Measurements from ENCODE around the gene OBSL1. TPM values are rescaled to one million over a fixed set of nuclear protein-coding genes. Genes with fewer than 3 reads are reported as not detected.

Gene OBSL1
- total RNA-seq, 3 donors from 2014 or later (not counting 1 experiment from before 2014, with no cell fraction given): 0.07 to 8.8 (median 0.32) TPM

GRCh38 chr2:219507581-219508443, 63.5 kb downstream of the OBSL1 start:
- ATAC-seq: no peak
- Mint-ChIP-seq H3K4me1 (peaks cover 0 to 18% of the 10 kb centered on the region in 2 donors), H3K9me3 (no peaks in the 10 kb centered on the region), H3K4me3 (no peak overlapping the region), H3K36me3 (peaks cover 7% of the 10 kb centered on the region), H3K27me3 (ENCODE audit: low read depth in 2 of 2) (peaks cover 9 to 30% of the 10 kb centered on the region in 2 donors), H3K27ac (no peak overlapping the region)
- H3K36me3 ChIP-seq (ENCODE audit: control insufficient read depth, insufficient read depth, low read length): peaks cover 33% of the 10 kb centered on the region
- no peak for TF ChIP-seq CTCF (IDR thresholded peaks at IDR 0.05)
- intact Hi-C loops (cut with micrococcal nuclease): no loop called here
- H3K27me3 ChIP-seq (ENCODE audit: control insufficient read depth, insufficient read depth, low read length): peaks cover 28% of the 10 kb centered on the region
- 78% methylated on average over 7 of the region's 8 CpGs for WGBS (ENCODE audit: insufficient coverage)
- H3K27ac ChIP-seq (ENCODE audit: low read length): no peak overlapping the region
- H3K9me3 ChIP-seq (ENCODE audit: control insufficient read depth, insufficient read depth, low read length): no peaks in the 10 kb centered on the region
- H3K4me3 ChIP-seq (ENCODE audit: low read length): no peak overlapping the region
- H3K4me1 ChIP-seq (ENCODE audit: control insufficient read depth, insufficient read depth, low read length): peaks cover 12% of the 10 kb centered on the region
- no peak for DNase-seq

DNA sequence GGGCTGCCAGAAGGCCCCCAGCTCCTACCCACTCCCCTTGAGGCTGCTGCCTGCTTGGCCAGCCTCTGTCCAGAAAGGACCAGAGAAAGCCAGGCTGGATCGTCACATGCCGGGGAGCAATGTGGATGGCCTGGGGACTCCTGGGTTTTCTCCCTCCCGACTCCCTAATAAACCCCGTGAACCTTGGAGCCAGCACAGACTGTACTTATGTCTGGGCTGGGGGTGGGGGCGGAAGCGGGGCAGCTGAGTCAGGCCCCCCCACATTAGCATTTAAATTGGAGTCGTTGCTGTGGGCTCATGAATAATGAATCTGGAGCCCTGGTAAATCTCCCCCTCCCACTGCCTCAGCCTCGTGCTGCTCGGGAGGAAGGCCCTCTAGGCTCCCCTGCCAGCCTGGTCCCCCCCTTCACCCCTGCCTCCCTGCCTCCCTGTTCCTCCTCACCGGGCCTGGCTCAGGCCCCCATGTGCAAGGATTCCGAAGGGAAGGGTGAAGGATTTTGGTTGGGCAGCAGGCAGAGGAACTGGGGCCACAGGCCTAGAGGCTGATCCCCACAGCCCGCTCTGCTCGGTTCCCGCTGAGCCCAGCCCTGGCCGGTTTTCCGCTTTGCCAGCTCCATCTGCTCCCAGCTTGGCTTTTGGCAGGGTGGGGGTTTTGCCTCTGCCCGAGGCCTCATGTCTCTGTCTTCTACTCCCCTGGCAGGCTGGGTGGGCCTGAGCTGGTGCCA, 64.4 kb downstream of the OBSL1 start:
- no peak for TF ChIP-seq CTCF (IDR thresholded peaks at IDR 0.05)
- intact Hi-C loops (cut with micrococcal nuclease): no loop called here
- H3K9me3 Mint-ChIP-seq: no peaks in the 10 kb centered on the region
- peaks cover 33% of the 10 kb centered on the region for H3K36me3 ChIP-seq (ENCODE audit: control insufficient read depth, insufficient read depth, low read length)
- peaks cover 12% of the 10 kb centered on the region for H3K4me1 ChIP-seq (ENCODE audit: control insufficient read depth, insufficient read depth, low read length)
- H3K36me3 Mint-ChIP-seq: peaks cover 7% of the 10 kb centered on the region
- 96% methylated on average over 17 of the region's 17 CpGs for WGBS (ENCODE audit: insufficient coverage)
- H3K9me3 ChIP-seq (ENCODE audit: control insufficient read depth, insufficient read depth, low read length): no peaks in the 10 kb centered on the region
- H3K27ac ChIP-seq (ENCODE audit: low read length): no peak overlapping the region
- no peak overlapping the region for H3K27ac Mint-ChIP-seq
- ATAC-seq: no peak
- no peak for DNase-seq
- no peak overlapping the region for H3K4me3 Mint-ChIP-seq
- H3K27me3 ChIP-seq (ENCODE audit: control insufficient read depth, insufficient read depth, low read length): peaks cover 21% of the 10 kb centered on the region
- H3K4me1 Mint-ChIP-seq: peaks cover 0 to 19% of the 10 kb centered on the region in 2 donors
- H3K4me3 ChIP-seq (ENCODE audit: low read length): no peak overlapping the region
- H3K27me3 Mint-ChIP-seq (ENCODE audit: low read depth in 2 of 2): peaks cover 2 to 25% of the 10 kb centered on the region in 2 donors

DNA sequence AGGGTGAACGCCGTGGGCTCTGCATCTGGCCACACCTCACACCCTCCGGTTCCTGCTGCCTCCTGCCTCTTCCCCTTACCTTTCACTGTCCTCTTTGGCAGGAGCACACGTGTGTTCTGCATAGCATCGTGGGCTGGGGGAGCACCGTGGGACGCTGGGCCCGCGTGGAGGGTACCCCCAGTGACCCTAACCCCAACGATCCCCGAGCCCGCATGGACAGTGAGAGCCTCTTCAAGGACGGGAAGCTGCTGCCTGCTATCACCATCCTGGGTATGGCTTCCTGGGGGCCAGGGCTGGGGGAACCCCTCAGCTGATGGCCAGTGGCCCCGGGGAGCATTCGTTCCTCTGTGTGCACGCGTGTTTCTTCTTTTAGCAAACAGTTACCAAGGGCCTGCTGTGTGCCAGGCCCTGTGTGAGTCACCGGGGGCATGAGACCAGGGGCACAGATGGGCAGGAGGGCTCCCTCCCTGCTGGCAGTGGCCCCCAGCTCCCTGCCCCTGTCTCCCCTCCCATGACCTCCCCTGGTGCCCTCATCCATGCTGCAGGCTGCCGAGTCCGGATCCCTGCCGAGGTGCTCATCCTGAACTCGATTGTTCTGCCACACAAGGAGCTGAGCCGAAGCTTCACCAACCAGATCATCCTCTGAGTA, 65.1 kb downstream of the OBSL1 start:
- peaks cover 12% of the 10 kb centered on the region for H3K4me1 ChIP-seq (ENCODE audit: control insufficient read depth, insufficient read depth, low read length)
- peaks cover 0 to 20% of the 10 kb centered on the region in 2 donors for H3K27me3 Mint-ChIP-seq (ENCODE audit: low read depth in 2 of 2)
- H3K27ac Mint-ChIP-seq: no peak overlapping the region
- DNase-seq (no peak), ATAC-seq (no peak)
- no peak for TF ChIP-seq CTCF (IDR thresholded peaks at IDR 0.05)
- peaks cover 18% of the 10 kb centered on the region for H3K27me3 ChIP-seq (ENCODE audit: control insufficient read depth, insufficient read depth, low read length)
- no peaks in the 10 kb centered on the region for H3K9me3 Mint-ChIP-seq
- WGBS (ENCODE audit: insufficient coverage): 95% methylated on average over 23 of the region's 23 CpGs
- H3K27ac ChIP-seq (ENCODE audit: low read length): no peak overlapping the region
- H3K4me3 Mint-ChIP-seq: no peak overlapping the region
- H3K36me3 ChIP-seq (ENCODE audit: control insufficient read depth, insufficient read depth, low read length): peaks cover 33% of the 10 kb centered on the region
- H3K4me1 Mint-ChIP-seq: peaks cover 0 to 26% of the 10 kb centered on the region in 2 donors
- H3K9me3 ChIP-seq (ENCODE audit: control insufficient read depth, insufficient read depth, low read length): no peaks in the 10 kb centered on the region
- H3K4me3 ChIP-seq (ENCODE audit: low read length): no peak overlapping the region
- intact Hi-C loops (cut with micrococcal nuclease): no loop called here
- peaks cover 7% of the 10 kb centered on the region for H3K36me3 Mint-ChIP-seq
